CD4-positive, alpha-beta memory T cell (primary cell): ENCODE results near the gene CHCHD3. TPM values are rescaled to one million over a fixed set of nuclear protein-coding genes. Genes with fewer than 3 reads are reported as not detected.

Experiments
- CTCF ChIA-PET: fragments of 350-600 bp; sonication (Branson Sonifier 250); formaldehyde crosslinking; loops from one replicate; lab custom pipeline; 2021; ENCODE audit warnings: inconsistent platforms; ENCODE audit not compliant: partially characterized antibody; lab: Charles Lee
- POLR2A ChIA-PET: fragments of 350-600 bp; sonication (Branson Sonifier 250); formaldehyde crosslinking; loops from one replicate; lab custom pipeline; 2021; ENCODE audit not compliant: partially characterized antibody; lab: Charles Lee
- DNase-seq, 5 donors: peaks; one replicate each; pipeline versions ENCODE4 v3.0.0 to v3.0.0-alpha.2; 2020 to 2022; ENCODE audit warnings: mixed read lengths in 1 of 5
- H3K27ac ChIP-seq: one replicate; pipeline ENCODE4 v1.7.0; 2013; ENCODE audit warnings: low read depth, low read length
- H3K27me3 ChIP-seq: 2 replicates; pipeline ENCODE4 v1.7.0; 2013; ENCODE audit warnings: mild to moderate bottlenecking, low read length, moderate library complexity; ENCODE audit not compliant: insufficient read depth
- H3K36me3 ChIP-seq: 2 replicates; pipeline ENCODE4 v1.7.0; 2013; ENCODE audit warnings: mild to moderate bottlenecking, low read length, moderate library complexity; ENCODE audit not compliant: insufficient read depth
- H3K4me1 ChIP-seq: 2 replicates; pipeline ENCODE4 v1.7.0; 2013; ENCODE audit warnings: mild to moderate bottlenecking, low read length, moderate library complexity; ENCODE audit not compliant: insufficient read depth
- H3K4me3 ChIP-seq, 2 donors: one replicate each; pipeline ENCODE4 v1.7.0; 2013; ENCODE audit warnings: low read length in 2 of 2, mild to moderate bottlenecking in 1 of 2
- H3K9me3 ChIP-seq, 2 donors: one replicate each; pipeline ENCODE4 v1.7.0; 2013; ENCODE audit warnings: low read length in 2 of 2, control low read depth in 1 of 2; ENCODE audit not compliant: control insufficient read depth in 1 of 2
- H3K27ac Mint-ChIP-seq, 7 donors: one replicate each; pipeline ENCODE4 v1.8.0; 2020 to 2021; ENCODE audit warnings: mixed read lengths in 7 of 7, mild to moderate bottlenecking in 6 of 7, inconsistent platforms in 3 of 7, moderate library complexity in 3 of 7
- H3K27me3 Mint-ChIP-seq, 2 donors: one replicate each; pipeline ENCODE4 v1.8.0; 2020 to 2021; ENCODE audit warnings: mixed read lengths in 2 of 2
- H3K36me3 Mint-ChIP-seq, 2 donors: one replicate each; pipeline ENCODE4 v1.8.0; 2020 to 2021; ENCODE audit warnings: mixed read lengths in 2 of 2, inconsistent platforms in 1 of 2, mild to moderate bottlenecking in 1 of 2
- H3K4me1 Mint-ChIP-seq, 4 donors: one replicate each; pipeline ENCODE4 v1.8.0; 2020 to 2021; ENCODE audit warnings: mixed read lengths in 4 of 4, mild to moderate bottlenecking in 1 of 4
- H3K4me3 Mint-ChIP-seq, 8 donors: one replicate each; pipeline ENCODE4 v1.8.0; 2020 to 2021; ENCODE audit warnings: mixed read lengths in 8 of 8, mild to moderate bottlenecking in 7 of 8, moderate library complexity in 6 of 8, inconsistent platforms in 3 of 8
- H3K9me3 Mint-ChIP-seq, 8 donors: one replicate each; pipeline ENCODE4 v1.8.0; 2020 to 2021; ENCODE audit warnings: mixed read lengths in 8 of 8, mild to moderate bottlenecking in 5 of 8, inconsistent platforms in 3 of 8, moderate library complexity in 1 of 8
- intact Hi-C: fragments of 100-400 bp; cut with micrococcal nuclease; formaldehyde crosslinking; loops from one replicate; pipeline ENCODE4 v1.15.1; 2023
- polyA plus RNA-seq, 2 donors: library from polyadenylated mRNA; unstranded; fragments of 300-500 nt; fragmentation: Illumina TruSeq; gene quantifications; one replicate each; pipeline ENCODE4 v1.2.3, GENCODE V29; 2021
- total RNA-seq, 2 experiments: library from RNA; stranded (reverse); gene quantifications; one replicate each; pipeline ENCODE4 v1.2.3, GENCODE V29; 2021

The CHCHD3 gene
- total and polyA plus RNA-seq, 4 experiments from 2014 or later: 25.2 to 77.3 (median 35.6) TPM

- Mint-ChIP-seq H3K27me3 (no peaks in the 10 kb centered on the region), H3K27ac (no peak overlapping the region), H3K4me1 (peaks cover 0 to 8% (median 2%) of the 10 kb centered on the region in 4 donors), H3K36me3 (peaks cover 8 to 43% of the 10 kb centered on the region in 2 donors), H3K9me3 (no peaks in the 10 kb centered on the region), H3K4me3 (no peak overlapping the region)
- Histone ChIP-seq H3K4me3 (no peak overlapping the region), H3K27me3 (no peaks in the 10 kb centered on the region), H3K4me1 (no peaks in the 10 kb centered on the region), H3K9me3 (no peaks in the 10 kb centered on the region), H3K36me3 (no peaks in the 10 kb centered on the region), H3K27ac (no peak overlapping the region)
- intact Hi-C loops: no loop called here
- ChIA-PET CTCF (no interaction called here), POLR2A (no interaction called here)
- DNase-seq: no peak
Observed at GRCh38 chr7:132858760-132859159, 223.1 kb downstream of the CHCHD3 start.

DNA sequence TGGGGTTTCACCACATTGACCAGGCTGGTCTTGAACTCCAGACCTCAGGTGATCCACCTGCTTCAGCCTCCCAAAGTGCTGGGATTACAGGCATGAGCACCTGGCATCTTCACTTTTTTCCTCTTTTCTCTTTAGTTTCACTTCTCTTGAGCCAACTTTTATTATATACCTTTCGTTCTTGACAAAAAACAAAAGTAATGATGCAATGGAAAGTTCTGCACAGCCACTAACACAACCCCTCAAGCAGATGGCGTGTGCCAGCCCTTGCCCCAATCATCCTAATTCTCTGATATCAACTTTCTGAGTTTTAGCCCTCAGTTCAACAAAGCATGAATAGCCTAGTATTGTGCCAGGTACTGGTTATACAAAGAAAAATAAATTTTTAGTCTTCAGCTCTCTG, 223.6 kb downstream of the CHCHD3 start:
- ChIA-PET CTCF (interaction anchor here (1.3 kb wide), 1 partner anchor 29 kb away, joined by 3 read pairs; no protein-coding TSS in a partner anchor), POLR2A (no interaction called here)
- DNase-seq: no peak
- Mint-ChIP-seq H3K9me3 (no peaks in the 10 kb centered on the region), H3K36me3 (peaks cover 10 to 47% of the 10 kb centered on the region in 2 donors), H3K4me3 (no peak overlapping the region), H3K27ac (peak overlapping the region in 2 of 7 donors; percentile 17 to 59), H3K4me1 (peaks cover 0 to 8% (median 2%) of the 10 kb centered on the region in 4 donors), H3K27me3 (no peaks in the 10 kb centered on the region)
- intact Hi-C loops: no loop called here
- Histone ChIP-seq H3K4me1 (no peaks in the 10 kb centered on the region), H3K9me3 (no peaks in the 10 kb centered on the region), H3K36me3 (no peaks in the 10 kb centered on the region), H3K27ac (no peak overlapping the region), H3K27me3 (no peaks in the 10 kb centered on the region), H3K4me3 (no peak overlapping the region)

DNA sequence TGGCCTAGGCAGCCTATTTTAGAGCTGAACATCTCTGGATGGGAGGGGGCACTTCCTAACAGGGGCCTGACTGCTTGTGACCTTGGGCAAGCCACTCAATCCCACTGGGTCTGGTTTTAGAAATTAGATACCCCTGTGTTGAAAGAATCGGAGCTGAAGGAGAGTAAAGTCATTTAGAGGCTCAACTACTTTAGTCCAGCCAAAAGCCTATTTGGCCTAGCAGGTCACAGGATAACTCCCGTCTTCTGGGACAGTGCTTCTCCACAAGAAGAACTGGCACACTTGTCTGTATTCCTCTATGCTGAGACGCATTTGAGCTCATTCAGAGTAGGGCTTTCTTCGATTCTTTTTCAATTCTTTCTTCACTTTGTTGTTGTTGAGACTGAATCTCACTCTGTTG, 224.2 kb downstream of the CHCHD3 start:
- no peaks in the 10 kb centered on the region for H3K27me3 Mint-ChIP-seq
- H3K4me1 Mint-ChIP-seq: peaks cover 0 to 7% (median 2%) of the 10 kb centered on the region in 4 donors
- POLR2A ChIA-PET: no interaction called here
- H3K27ac ChIP-seq: no peak overlapping the region
- H3K9me3 Mint-ChIP-seq: no peaks in the 10 kb centered on the region
- H3K9me3 ChIP-seq: no peaks in the 10 kb centered on the region
- DNase-seq: no peak
- no peaks in the 10 kb centered on the region for H3K36me3 ChIP-seq
- no peaks in the 10 kb centered on the region for H3K4me1 ChIP-seq
- no peaks in the 10 kb centered on the region for H3K27me3 ChIP-seq
- H3K36me3 Mint-ChIP-seq: peaks cover 11 to 43% of the 10 kb centered on the region in 2 donors
- CTCF ChIA-PET: interaction anchor here (1.3 kb wide), 1 partner anchor 28 kb away, joined by 3 read pairs; no protein-coding TSS in a partner anchor
- no peak overlapping the region for H3K4me3 Mint-ChIP-seq
- no peak overlapping the region for H3K4me3 ChIP-seq
- intact Hi-C loops: no loop called here
- no peak overlapping the region for H3K27ac Mint-ChIP-seq

DNA sequence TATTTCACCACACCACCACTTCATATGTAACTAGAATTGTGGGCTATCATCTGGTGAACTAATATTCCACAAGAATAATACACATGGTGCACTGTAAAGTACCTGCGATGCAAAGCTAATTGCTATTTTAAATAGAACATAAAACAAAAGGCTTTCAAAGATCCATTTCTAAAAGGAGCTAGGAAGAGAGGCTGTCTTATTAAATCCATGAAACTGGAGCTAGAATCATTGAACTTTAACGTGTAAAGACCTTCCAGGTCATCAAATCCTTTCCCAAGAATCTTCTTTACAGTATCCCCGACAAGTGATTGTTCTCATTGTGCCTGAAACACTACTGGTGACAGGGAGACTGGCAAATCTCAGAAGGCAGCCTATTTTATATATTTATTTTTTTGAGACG, 224.9 kb downstream of the CHCHD3 start:
- H3K27me3 ChIP-seq: no peaks in the 10 kb centered on the region
- POLR2A ChIA-PET: no interaction called here
- DNase-seq: no peak
- no peaks in the 10 kb centered on the region for H3K4me1 ChIP-seq
- Mint-ChIP-seq H3K4me3 (no peak overlapping the region), H3K36me3 (peaks cover 16 to 49% of the 10 kb centered on the region in 2 donors), H3K4me1 (peaks cover 0 to 7% (median 2%) of the 10 kb centered on the region in 4 donors), H3K9me3 (no peaks in the 10 kb centered on the region), H3K27me3 (no peaks in the 10 kb centered on the region), H3K27ac (no peak overlapping the region)
- intact Hi-C loops: no loop called here
- H3K36me3 ChIP-seq: no peaks in the 10 kb centered on the region
- CTCF ChIA-PET: interaction anchor here (1.3 kb wide), 1 partner anchor 27 kb away, joined by 3 read pairs; no protein-coding TSS in a partner anchor
- no peaks in the 10 kb centered on the region for H3K9me3 ChIP-seq
- H3K4me3 ChIP-seq: no peak overlapping the region
- H3K27ac ChIP-seq: no peak overlapping the region

DNA sequence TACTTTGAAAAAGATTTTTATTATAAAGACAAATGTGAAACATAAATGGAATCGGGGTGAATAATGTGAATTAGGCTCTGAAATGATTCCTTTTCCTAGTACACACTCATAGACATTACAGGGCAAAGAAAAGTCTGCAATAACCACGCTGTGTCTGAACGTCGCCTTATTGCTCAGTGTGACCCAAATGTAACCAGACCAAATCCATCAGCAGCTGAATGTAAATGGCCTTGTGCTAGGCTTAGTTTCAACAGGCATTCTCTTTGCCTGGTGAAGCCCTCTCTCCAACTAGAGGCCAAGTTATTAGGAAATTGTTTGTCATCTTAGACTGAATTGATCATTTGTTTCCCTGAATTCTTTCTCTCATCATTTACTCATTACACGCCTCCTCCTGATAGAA, 225.5 kb downstream of the CHCHD3 start:
- H3K27me3 Mint-ChIP-seq: no peaks in the 10 kb centered on the region
- Histone ChIP-seq H3K4me3 (no peak overlapping the region), H3K9me3 (no peaks in the 10 kb centered on the region), H3K27me3 (no peaks in the 10 kb centered on the region), H3K36me3 (no peaks in the 10 kb centered on the region), H3K4me1 (no peaks in the 10 kb centered on the region), H3K27ac (no peak overlapping the region)
- intact Hi-C loops: no loop called here
- peaks cover 19 to 49% of the 10 kb centered on the region in 2 donors for H3K36me3 Mint-ChIP-seq
- ChIA-PET CTCF (no interaction called here), POLR2A (no interaction called here)
- peaks cover 0 to 5% (median 2%) of the 10 kb centered on the region in 4 donors for H3K4me1 Mint-ChIP-seq
- no peak for DNase-seq
- no peak overlapping the region for H3K4me3 Mint-ChIP-seq
- H3K9me3 Mint-ChIP-seq: no peaks in the 10 kb centered on the region
- no peak overlapping the region for H3K27ac Mint-ChIP-seq

- Mint-ChIP-seq H3K4me1 (peaks cover 0 to 5% (median 2%) of the 10 kb centered on the region in 4 donors), H3K9me3 (no peaks in the 10 kb centered on the region), H3K27me3 (no peaks in the 10 kb centered on the region), H3K27ac (no peak overlapping the region), H3K4me3 (no peak overlapping the region), H3K36me3 (peaks cover 20 to 46% of the 10 kb centered on the region in 2 donors)
- Histone ChIP-seq H3K36me3 (no peaks in the 10 kb centered on the region), H3K4me1 (no peaks in the 10 kb centered on the region), H3K27ac (no peak overlapping the region), H3K27me3 (no peaks in the 10 kb centered on the region), H3K9me3 (no peaks in the 10 kb centered on the region), H3K4me3 (no peak overlapping the region)
- intact Hi-C loops: no loop called here
- DNase-seq: no peak
- POLR2A ChIA-PET: no interaction called here
- CTCF ChIA-PET: no interaction called here
Observed at GRCh38 chr7:132855901-132856300, 226.0 kb downstream of the CHCHD3 start.

DNA sequence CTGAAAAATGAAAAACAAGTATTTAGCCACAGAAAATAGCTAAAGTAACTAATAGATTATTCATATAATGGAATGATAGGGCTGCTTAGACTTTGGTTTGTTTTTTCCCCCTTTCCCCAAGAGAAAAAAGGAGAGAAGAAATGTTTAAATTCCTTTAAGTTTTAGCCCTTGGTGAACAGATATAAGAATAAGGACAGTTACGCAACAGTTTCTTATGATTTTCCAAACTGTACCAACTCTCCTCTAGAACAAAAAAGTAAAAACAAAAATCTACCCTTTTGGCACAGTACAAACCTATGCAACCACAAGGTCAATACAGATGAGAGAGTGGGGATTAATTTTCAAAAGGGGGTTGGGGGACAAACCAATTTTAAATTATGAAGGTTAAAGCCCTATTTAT, 227.7 kb downstream of the CHCHD3 start:
- Mint-ChIP-seq H3K4me3 (no peak overlapping the region), H3K27ac (no peak overlapping the region), H3K36me3 (peaks cover 18 to 42% of the 10 kb centered on the region in 2 donors), H3K4me1 (peaks cover 0 to 3% (median 0%) of the 10 kb centered on the region in 4 donors), H3K9me3 (peaks cover 0 to 2% (median 0%) of the 10 kb centered on the region in 8 donors), H3K27me3 (no peaks in the 10 kb centered on the region)
- no peaks in the 10 kb centered on the region for H3K4me1 ChIP-seq
- POLR2A ChIA-PET: no interaction called here
- no peaks in the 10 kb centered on the region for H3K36me3 ChIP-seq
- H3K9me3 ChIP-seq: no peaks in the 10 kb centered on the region
- intact Hi-C loops: no loop called here
- H3K4me3 ChIP-seq: no peak overlapping the region
- H3K27me3 ChIP-seq: no peaks in the 10 kb centered on the region
- no peak for DNase-seq
- CTCF ChIA-PET: no interaction called here
- H3K27ac ChIP-seq: no peak overlapping the region
